DMS 273 treated with DMSO at 0.1 percent for 48 hours (cell line): Measurements from ENCODE around the gene KCNT1.

Experiments used
- DNase-seq: peaks from one replicate; lab custom pipeline; 2025; lab: John Stamatoyannopoulos, UW

The KCNT1 gene

DNA sequence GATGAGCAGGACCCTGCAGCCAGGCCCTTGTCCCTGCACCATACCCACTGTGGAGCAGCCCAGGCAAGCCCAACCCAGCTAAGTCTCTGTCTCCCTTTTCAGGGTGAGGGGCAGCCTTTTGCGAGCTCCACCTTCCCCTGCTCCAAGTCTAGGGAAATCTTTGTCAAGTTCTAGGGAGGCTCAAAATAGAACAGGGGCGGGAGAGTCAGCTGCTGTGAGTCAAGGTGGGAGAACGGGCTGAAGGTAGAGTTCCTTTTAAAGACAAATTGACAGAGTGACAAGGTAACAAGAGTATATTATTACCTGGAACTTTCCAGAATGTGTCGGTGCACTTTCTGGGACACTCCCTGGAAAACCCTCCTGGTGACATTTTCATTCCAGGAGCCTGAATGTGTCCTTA lies 64.7 kb downstream of the KCNT1 start:
- DNase-seq: no peak

DNA sequence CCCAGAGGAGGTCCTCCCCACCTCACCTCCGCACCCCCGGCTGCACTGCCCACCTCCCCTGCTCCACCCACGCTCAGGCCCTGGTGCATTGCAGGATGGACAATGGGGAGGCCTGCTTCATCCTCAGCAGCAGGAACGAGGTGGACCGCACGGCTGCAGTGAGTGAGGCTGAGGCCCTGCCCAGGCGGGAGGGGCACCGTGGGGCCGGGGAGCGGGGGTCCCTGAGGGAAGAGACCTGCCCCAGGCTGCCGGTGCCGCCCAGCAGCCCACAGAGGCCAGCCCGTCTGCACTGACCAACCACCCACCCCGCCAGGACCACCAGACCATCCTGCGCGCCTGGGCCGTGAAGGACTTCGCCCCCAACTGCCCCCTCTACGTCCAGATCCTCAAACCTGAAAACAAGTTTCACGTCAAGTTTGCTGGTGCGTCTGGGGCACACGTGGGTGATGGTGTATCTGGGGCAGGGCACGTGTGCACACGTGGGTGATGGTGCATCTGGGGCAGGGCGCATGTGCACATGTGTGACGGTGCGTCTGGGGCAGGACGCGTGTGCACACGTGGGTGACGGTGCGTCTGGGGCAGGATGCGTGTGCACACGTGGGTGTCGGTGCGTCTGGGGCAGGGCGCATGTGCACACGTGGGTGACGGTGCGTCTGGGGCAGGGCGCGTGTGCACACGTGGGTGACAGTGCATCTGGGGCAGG lies 66.7 kb downstream of the KCNT1 start:
- no peak for DNase-seq

DNA sequence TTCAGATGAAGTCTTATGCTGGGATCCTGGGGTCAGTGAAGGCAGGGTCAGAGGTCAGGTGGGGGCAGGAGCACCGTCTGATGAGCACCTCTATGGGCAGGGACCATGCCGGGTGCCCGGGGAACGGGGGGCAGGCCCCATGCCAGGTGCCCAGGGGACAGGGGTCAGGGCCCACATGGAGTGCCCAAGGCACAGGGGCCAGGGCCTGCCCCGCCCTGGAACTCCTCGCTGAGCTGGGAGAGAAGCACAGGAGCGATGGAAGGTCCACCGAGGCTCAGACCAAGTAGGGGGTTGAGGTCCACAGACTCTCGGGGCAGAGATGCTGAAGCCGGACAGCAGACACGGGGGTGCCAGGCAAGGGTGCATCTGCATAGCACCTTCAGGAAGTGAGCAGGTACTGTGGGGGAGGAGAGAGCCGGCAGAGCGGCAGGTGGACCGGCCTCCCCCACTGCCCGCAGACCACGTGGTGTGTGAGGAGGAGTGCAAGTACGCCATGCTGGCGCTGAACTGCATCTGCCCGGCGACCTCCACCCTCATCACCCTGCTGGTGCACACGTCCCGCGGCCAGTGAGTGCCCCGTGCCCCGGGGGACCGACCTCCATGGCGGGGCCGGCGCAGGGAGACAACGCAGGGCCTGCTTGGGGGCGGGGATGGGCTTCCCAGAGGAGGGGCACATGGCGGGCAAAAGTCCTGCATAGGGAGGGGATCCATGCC lies 67.7 kb downstream of the KCNT1 start:
- no peak for DNase-seq

DNA sequence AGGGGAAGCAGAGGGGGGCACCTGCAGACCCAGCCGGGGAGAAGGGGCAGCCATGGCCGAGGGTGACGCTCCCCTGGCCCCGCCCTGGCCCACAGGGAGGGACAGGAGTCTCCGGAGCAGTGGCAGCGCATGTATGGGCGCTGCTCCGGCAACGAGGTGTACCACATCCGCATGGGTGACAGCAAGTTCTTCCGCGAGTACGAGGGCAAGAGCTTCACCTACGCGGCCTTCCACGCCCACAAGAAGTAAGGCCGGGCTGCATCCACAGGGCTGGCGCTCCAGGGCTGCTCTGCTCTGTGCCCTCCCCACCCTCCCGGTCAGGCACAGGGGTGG lies 68.2 kb downstream of the KCNT1 start:
- DNase-seq: no peak

DNA sequence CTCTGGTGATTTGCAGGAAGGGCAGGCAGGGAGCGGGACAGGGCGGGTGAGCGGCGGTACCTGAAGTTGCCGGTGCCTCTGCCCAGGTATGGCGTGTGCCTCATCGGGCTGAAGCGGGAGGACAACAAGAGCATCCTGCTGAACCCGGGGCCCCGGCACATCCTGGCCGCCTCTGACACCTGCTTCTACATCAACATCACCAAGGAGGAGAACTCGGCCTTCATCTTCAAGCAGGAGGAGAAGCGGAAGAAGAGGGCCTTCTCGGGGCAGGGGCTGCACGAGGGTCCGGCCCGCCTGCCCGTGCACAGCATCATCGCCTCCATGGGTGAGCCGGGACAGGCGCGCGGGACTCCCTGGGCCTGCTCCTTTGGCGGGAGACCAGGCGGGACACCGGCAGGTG lies 68.8 kb downstream of the KCNT1 start:
- no peak for DNase-seq

DNA sequence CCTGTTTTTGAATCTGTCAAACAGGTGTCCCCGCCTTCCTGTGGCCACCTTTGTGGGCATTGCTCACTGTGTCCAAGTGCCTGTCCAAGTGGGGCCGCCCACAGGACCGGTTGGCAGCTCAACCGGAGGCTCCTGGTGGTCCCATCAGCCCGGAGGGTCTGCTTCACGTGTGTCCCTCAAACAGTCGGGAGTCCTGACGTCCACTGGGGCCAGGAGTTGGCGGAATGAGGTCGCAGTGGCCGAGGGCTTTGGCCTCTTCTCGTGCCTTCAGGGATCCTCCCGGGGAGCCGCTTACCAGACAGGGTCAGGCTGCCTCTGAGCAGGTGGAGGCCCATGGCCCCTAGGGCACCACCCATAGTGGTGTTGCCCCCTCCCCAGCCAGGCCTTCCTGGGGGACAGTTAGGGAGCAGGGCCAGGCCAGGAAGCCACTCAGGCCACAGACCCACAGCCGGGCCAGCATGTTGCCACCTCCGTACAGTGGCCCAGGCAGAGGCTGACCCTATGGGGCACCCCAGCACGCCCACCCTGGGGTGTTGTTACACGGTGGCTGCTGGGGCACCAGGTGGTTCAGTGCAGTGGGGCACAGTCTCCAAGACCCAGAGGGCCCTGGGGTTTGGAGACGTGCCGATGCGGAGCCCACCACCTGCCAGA lies 69.5 kb downstream of the KCNT1 start:
- DNase-seq: no peak

DNA sequence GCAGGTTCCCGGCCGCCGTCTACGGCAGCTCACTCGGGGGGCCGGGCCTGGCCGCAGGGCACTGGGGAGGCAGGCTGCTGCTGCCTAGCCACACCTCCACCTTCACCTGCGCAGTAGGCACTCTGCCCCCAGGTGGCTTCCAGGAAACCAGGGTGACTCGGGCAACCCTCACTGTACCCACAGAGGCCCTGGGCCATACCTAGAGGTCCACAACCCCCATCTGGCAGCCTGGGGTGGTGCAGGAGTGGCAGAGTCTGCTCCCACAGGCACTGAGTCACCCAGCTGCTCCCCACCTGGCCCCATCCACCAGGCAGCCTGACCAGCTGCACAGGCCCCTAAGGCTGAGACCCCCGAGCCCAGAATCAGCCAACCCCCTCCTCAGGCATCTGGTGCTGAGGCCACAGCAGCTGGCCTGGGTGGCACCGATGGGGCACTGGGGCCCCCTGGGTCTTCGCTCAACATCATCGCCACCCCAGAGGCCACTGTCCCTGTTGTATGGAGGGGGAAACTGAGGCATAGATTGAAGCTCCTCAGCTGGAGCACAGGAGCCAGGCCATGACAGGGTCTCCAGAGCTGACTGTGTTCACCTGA lies 70.2 kb downstream of the KCNT1 start:
- no peak for DNase-seq

DNA sequence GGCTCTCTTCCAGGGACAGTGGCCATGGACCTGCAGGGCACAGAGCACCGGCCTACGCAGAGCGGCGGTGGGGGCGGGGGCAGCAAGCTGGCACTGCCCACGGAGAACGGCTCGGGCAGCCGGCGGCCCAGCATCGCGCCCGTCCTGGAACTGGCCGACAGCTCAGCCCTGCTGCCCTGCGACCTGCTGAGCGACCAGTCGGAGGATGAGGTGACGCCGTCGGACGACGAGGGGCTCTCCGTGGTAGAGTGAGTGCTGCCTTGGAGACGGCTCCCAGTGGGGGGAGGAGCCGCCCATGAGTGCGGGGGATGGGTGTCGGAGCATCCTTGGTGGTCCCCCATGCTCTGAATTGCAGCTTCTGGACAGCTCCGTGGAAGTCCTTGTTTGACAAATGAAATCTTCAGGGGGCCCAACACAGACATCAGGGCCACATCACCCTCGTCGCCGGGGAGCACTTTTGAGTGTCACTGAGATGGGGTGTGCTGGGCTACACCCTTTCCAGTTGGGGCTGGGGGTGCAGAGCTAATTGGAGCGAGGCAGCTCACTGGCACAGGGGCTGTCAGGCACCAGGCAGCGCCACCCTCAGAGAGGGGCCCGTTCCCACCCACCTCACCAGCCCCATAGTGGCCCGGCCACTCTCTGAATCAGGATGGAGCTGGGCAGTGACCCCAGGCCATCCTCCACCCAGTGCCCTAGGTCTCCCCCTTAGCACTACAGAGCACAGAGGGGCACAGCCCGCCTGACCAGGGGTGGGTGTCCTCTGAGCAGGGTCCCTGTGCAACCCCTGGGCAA lies 70.9 kb downstream of the KCNT1 start:
- DNase-seq: no peak

DNA sequence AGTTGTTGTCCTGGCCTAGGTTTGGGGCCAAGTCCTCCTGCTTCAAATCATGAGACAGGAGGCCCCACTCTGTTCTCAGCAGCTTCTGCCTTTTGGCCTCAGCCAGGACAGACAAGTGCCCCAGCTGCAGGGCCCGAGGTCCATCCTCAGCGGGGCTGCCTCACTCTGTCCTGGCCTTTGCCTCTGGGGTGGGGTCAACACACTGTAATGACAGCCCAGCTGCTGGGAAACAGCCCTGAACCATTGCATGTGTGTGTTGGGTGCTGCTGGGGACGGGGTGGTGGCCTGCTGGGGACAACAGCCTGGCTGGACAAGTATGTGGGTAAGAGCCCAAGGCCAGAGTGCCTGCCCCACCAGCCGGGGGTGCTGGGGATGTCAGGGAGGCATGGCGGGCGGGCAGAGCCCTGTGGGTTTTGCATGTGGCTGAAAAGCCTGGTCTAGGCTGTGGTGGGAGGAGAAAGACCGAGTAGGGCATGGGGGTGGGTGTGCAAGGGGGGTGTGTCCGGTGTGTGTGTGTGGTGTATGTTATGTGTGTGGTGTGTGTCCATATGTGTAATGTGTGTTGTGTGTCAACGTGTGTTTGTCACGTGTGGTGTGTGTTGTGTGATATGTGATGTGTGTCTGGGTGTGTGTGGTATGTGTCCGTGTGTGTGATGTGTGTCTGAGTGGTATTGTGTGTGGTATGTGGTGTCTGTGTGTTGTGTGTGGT lies 71.7 kb downstream of the KCNT1 start:
- DNase-seq: no peak

DNA sequence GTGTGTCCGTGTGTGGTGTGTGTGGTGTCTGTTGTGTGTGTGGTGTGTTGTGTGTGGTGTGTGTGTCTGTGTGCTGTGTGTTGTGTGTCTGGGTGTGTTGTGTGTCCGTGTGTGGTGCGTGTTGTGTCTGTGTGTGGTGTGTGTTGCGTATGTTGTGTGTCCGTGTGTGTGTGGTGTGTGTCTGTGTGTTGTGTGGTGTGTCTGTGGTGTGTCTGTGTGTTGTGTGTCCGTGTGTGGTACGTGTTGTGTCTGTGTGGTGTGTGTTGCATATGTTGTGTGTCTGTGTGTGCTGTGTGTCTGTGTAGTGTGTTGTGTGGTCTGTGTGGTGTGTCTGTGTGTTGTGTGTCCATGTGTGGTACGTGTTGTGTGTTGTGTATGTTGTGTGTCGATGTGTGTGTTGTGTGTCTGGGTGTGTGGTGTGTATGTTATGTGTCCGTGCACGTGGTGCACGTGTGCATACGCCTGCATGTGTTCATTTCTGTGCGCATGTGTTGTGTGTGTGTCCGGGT lies 72.3 kb downstream of the KCNT1 start:
- no peak for DNase-seq

DNA sequence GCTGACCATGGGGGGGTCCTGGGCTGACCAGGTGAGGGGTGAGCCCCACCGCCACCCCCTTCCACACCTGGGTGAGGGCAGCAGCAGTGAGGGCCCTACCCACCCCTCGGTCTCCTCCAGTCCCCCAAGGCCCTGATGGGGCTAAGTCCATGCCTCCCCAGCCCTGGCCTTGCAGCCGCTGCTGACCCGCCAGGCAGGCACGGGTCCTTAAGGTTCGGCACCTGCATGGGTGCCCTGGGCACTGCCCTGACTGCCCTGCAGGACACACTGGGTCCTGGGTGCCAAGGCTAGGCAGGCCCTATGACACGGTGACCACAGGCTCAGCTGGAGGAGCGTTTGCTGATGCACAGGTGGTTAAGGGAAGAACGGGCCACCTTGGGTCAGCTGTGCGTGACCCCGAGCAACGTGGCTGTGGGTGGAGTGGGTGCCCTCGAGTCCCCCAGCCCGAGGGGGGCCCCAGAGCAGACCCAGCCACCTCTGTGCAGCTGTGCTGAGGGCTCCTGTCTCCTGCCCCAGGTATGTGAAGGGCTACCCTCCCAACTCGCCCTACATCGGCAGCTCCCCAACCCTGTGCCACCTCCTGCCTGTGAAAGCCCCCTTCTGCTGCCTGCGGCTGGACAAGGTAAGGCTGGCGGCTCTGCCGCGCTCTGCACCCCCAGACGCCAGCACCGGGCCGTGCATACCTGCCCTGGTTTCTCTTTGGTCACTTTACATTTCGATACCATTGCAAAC lies 73.0 kb downstream of the KCNT1 start:
- DNase-seq: no peak

DNA sequence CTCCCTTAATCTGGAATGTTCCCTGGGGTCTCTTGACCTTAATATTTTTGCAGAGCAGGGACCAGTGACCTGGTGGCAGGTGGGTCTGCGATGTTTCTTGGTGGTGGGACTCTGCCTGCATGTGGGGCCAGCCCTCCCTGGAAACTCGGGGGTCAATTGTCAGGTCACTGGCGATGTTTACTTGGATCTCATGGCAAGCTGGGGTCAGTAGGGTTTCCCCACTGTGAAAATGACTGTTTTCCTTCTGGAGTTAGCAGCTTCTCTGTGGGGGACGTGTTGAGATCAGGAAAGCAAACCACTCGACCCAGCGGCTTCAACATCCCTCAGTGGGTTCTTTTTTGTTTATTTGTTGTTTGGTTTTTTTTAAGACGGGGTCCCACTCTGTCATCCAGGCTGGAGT lies 73.9 kb downstream of the KCNT1 start:
- DNase-seq: no peak

DNA sequence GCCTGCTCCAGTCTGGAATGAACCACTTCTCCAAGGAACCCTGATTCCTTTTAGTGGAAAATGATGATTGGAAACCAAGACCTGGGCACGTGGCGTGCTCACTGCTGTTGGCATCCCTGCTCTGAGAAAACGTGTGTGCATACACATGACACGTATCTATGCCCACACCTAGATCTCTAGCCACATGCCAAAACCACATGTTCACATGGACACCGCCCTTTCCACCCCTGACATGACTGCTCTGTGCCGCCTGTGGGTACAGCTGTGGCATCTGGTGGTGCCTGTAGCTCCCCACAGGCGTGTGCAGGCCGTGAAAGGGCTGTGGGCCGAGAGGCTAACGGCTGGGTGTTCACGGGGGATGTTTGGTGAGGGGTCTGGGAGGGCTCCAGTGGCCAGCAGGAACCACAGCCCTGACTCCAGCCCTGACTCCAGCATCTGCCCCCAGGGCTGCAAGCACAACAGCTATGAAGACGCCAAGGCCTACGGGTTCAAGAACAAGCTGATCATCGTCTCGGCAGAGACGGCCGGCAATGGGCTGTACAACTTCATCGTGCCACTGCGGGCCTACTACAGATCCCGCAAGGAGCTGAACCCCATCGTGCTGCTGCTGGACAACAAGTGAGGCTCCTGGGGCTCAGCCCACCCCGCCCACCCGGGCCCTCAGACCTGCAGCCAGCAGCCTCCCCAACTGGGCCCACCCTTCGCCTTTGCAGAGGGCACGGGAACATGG lies 75.1 kb downstream of the KCNT1 start:
- no peak for DNase-seq

DNA sequence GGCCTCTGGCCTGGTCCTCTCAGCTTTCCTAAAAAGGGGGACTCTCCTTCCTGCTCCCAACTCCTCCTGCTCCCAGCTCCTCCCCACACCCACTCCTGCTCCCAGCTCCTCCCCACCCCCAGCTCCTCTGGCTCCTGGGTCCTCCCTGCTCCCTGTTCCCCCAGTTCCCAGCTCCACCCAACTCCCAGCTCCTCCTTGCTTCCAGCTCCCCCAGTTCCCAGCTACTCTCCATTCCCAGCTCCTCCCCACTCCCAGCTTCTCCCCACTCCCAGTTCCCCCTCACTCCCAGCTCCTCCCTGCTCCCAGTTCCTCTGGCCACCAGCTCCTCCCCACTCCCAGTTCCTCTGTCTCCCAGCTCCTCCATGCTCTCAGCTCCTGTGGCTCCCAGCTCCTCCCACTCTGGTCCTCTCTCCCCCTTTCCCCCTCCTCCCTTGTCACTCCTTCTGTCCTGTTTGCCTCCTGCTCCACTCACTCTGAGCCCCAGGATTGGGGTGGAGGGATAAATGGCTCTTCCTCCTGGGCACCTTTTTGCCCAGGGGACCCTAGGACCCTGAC lies 75.7 kb downstream of the KCNT1 start:
- no peak for DNase-seq

DNA sequence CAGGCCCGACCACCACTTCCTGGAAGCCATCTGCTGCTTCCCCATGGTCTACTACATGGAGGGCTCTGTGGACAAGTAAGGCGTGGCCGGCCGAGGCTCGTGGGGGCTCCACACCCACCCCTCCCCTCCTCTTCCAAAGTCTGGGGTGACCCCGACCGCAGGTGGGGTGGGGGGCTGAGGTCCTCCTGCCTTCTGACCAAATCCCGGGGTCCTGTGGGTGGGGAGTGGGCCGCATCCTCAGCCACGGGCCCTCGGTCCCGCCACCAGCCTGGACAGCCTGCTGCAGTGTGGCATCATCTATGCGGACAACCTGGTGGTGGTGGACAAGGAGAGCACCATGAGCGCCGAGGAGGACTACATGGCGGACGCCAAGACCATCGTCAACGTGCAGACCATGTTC lies 76.4 kb downstream of the KCNT1 start:
- no peak for DNase-seq

DNA sequence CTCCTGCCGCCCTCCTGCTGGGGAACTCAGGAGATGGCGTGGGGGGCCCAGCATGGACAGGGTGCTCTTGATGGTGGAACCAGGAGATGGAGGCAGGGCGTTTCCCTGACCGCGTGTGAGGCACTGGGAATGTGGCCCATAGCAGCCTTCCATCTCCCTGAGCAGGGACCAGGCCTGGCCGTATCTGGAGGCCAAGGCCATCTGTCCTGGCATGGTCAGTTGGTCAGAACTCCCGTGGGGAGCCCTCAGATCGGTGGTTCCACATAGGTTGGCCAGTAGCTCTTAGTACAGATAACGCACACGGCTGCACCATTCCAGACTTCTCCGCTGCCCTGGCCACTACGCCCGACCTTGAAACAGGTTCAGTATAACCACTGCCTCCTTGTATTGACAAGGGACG lies 77.6 kb downstream of the KCNT1 start:
- no peak for DNase-seq

DNA sequence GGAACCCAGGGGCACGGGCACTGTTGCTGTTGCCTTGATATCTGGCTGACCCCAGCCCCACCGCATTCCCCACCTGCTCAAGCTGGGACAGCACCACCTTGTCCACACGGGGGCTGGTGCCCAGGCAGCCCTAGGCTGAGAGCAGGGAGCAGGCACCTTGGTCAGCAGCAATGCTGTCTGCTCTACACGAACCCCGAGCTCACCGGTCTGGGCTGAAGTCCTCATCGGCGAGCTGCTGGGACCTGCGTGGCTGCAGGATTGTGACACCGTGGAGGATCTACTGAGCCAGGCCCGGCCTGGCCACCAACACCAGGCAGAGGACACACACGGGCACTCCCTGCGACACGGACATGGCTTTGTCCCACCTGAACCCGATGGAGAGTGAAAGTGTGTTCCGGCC lies 78.1 kb downstream of the KCNT1 start:
- DNase-seq: no peak

DNA sequence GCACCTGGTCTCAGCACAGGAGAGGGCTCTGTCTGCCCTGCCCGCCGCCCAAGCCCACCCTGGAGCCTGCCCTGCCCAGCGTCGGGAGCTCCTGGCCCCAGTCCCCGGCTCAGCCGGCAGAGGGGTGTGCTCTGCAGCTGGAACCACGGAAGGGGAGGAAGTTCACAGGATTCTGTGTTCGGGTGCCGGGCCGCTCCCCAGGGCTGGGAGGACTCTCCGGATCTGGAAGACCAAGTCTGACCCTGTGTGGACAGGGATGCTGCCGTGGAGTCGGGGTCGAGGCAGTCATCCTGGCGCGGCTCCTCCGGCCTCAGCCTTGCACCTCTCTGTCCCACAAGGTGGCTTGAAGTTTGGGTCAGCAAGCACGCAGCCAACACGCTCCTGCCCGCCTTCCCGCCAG lies 78.6 kb downstream of the KCNT1 start:
- no peak for DNase-seq

DNA sequence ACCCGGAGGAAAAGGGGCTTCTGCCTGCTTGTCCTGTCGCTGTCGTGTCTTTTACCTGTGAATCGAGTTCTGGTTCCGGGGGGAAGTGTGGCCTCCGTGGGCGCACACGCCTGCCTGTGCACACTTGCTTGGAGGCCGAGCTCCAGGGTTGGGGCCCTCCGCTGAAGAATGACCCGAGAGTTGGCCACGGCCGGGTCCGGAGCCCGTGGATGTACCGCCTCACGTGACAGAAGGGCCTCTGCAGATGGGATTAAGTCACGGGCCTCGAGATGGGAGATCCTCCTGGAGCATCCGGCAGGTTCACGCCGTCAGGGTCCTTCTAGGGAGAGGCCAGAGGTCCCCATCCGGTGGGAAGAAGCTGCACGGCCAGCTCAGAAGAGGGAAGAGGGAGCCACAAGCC lies 81.0 kb downstream of the KCNT1 start:
- no peak for DNase-seq
